GM12878 (cell line): ENCODE results near the gene SLC39A11. TPM values are rescaled to one million over a fixed set of nuclear protein-coding genes. Genes with fewer than 3 reads are reported as not detected.
A peak's percentile ranks its signal among the peaks of the same experiment; 100 is the strongest.

Source experiments
- BACH1 ChIP-seq: fragments of 450-650 bp; IDR thresholded peaks from 2 replicates; pipeline ENCODE4 v1.6.1; 2017; ENCODE audit warnings: mild to moderate bottlenecking, borderline replicate concordance
- CREB1 ChIP-seq: IDR thresholded peaks from 2 replicates; pipeline ENCODE4 v1.6.1; 2012; ENCODE audit warnings: low read depth, mild to moderate bottlenecking, inconsistent platforms
- CTCF ChIP-seq, 3 experiments: IDR thresholded peaks in 2 of 3; conservative IDR thresholded peaks in 1 of 3; 2 replicates each; pipeline ENCODE4 v1.5.1; 2011; ENCODE audit warnings: low read depth in 3 of 3, low read length in 3 of 3, mild to moderate bottlenecking in 3 of 3, control low read depth in 2 of 3, moderate library complexity in 2 of 3, inconsistent platforms in 1 of 3, mixed read lengths in 1 of 3; ENCODE audit not compliant: control insufficient read depth in 2 of 3, insufficient read depth in 1 of 3; ENCODE audit errors: extremely low read depth in 1 of 3
- DPF2 ChIP-seq: fragments of 450-650 bp; IDR thresholded peaks from 2 replicates; pipeline ENCODE4 v1.6.1; 2017; ENCODE audit warnings: mild to moderate bottlenecking
- EED ChIP-seq: sonication (generic); IDR thresholded peaks from 2 replicates; pipeline ENCODE4 v1.6.1; 2016; ENCODE audit warnings: antibody characterized with exemption, low read depth
- FOS ChIP-seq: IDR thresholded peaks from 3 replicates; pipeline ENCODE4 v1.6.1; 2011; ENCODE audit warnings: borderline replicate concordance; ENCODE audit not compliant: insufficient read length; ENCODE audit errors: extremely low read depth
- HCFC1 ChIP-seq: fragments of 150-350 bp; IDR thresholded peaks from 2 replicates; pipeline ENCODE4 v1.6.1; 2014; ENCODE audit warnings: low read length
- HDAC6 ChIP-seq: fragments of 200-600 bp; sonication (generic); IDR thresholded peaks from one replicate; pipeline ENCODE4 v1.8.0; 2017; ENCODE audit warnings: antibody characterized with exemption; ENCODE audit not compliant: unreplicated experiment
- IKZF1 ChIP-seq: fragments of 450-650 bp; conservative IDR thresholded peaks from 2 replicates; pipeline ENCODE4 v1.6.1; 2017; ENCODE audit warnings: antibody characterized with exemption, mild to moderate bottlenecking
- KLF5 ChIP-seq: fragments of 450-650 bp; IDR thresholded peaks from 2 replicates; pipeline ENCODE4 v1.6.1; 2014; ENCODE audit warnings: mild to moderate bottlenecking; ENCODE audit not compliant: partially characterized antibody
- NFXL1 ChIP-seq: fragments of 450-650 bp; IDR thresholded peaks from 2 replicates; pipeline ENCODE4 v1.6.1; 2017; ENCODE audit warnings: antibody characterized with exemption, mild to moderate bottlenecking, borderline replicate concordance
- NFYA ChIP-seq: IDR thresholded peaks from 2 replicates; pipeline ENCODE4 v1.6.1; 2011; ENCODE audit warnings: low read depth, mild to moderate bottlenecking, low read length, improper control_type of control experiment, borderline replicate concordance
- NRF1 ChIP-seq: conservative IDR thresholded peaks from 2 replicates; pipeline ENCODE4 v1.6.1; 2011; ENCODE audit warnings: mild to moderate bottlenecking, low read depth, low read length, improper control_type of control experiment
- POU2F2 ChIP-seq: IDR thresholded peaks from 3 replicates; pipeline ENCODE4 v1.6.1; 2011; ENCODE audit warnings: low read depth, mild to moderate bottlenecking, low read length, borderline replicate concordance
- SMAD1 ChIP-seq: fragments of 450-650 bp; IDR thresholded peaks from 2 replicates; pipeline ENCODE4 v1.6.1; 2018; ENCODE audit warnings: mild to moderate bottlenecking, low read depth; ENCODE audit not compliant: partially characterized antibody
- WRNIP1 ChIP-seq: IDR thresholded peaks from 2 replicates; pipeline ENCODE4 v1.6.1; 2011; ENCODE audit warnings: low read depth, low read length, improper control_type of control experiment, borderline replicate concordance
- ZNF207 ChIP-seq: fragments of 450-650 bp; IDR thresholded peaks from 2 replicates; pipeline ENCODE4 v1.6.1; 2014; ENCODE audit warnings: antibody characterized with exemption, mild to moderate bottlenecking, borderline replicate concordance
- ZNF24 ChIP-seq: fragments of 450-650 bp; IDR thresholded peaks from 2 replicates; pipeline ENCODE4 v1.6.1; 2017; ENCODE audit warnings: antibody characterized with exemption, mild to moderate bottlenecking
- polyA plus RNA-seq, 11 experiments: library from polyadenylated mRNA; depleted of rRNA in 4 of 11; unstranded in 6 of 11; stranded (reverse) in 5 of 11; fragments of >200 nt; fragmentation: Nextera tagmentation in 4 of 11; fragmentation: Illumina TruSeq in 1 of 11; extraction: Ambion mirVana in 4 of 11; extraction: Trizol in 1 of 11; gene quantifications; 1 replicate in 1 of 11; 2 replicates in 10 of 11; pipeline versions ENCODE4 v1.2.1 to v1.2.3, GENCODE V29; 2011 to 2016; ENCODE audit warnings: inconsistent platforms in 2 of 11, missing spikeins in 2 of 11, low read depth in 1 of 11
- total RNA-seq, 4 experiments: library from RNA; depleted of rRNA in 3 of 4; stranded (reverse); fragments of >200 nt in 3 of 4; fragmentation: Illumina TruSeq in 1 of 4; extraction: Trizol in 1 of 4; gene quantifications; 2 replicates each; pipeline versions ENCODE4 v1.2.1 to v1.2.3, GENCODE V29; 2013 to 2021
- TF ChIP-seq, protein P1 (sequence below): fragments of 450-650 bp; IDR thresholded peaks from 2 replicates; pipeline ENCODE4 v1.6.1; 2017; ENCODE audit warnings: mild to moderate bottlenecking, low read depth, inconsistent platforms; ENCODE audit not compliant: poor library complexity, severe bottlenecking

The SLC39A11 gene
- total and polyA plus RNA-seq, 10 of the 15 experiments (the other 5 are each of a cell fraction or from before 2014, with no cell fraction given), result 8.6 to 23.8 (median 14.0) TPM

DNA sequence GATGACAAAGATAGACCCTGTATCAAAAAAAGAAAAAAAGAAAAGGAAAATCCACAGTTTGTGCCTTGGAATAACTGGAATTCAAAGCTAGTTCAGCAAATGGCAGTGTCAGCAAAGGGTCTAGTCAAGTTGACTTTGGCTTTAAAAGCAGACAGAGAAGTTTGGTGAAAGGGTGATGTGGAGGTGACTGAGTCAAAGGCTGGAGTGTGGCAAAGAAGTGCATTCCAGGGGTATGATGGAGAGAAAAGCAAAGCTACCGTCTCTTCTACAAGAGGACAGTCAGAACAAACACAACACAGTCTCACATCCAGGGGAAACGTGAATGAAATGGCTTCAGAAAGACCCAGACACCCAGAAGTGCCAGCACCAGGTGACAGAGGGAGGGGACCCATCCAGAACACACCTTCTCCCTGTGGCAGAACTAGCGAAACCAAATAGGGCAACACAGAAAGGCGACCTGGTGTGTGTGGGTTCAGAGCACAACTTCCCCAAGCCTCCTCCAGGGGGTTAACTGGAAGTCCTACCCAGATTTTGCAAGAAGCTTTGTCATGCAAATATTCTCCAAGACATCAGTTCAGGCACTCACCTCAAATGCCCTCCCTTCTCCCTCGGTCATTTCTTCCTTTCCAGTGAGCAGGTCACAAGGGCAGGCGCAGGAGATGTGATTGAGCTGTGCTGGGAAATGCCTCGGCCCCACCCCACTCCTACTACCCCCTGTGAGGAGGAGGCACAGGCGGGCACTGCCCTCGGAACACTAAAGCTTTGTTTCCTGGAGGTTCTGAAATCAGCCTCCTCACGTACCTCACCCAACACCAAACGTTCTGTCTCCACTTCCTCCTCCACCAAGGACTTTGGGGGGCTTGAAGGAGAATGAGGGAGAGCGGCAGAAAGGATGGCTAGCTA, 489.7 kb downstream of the SLC39A11 start (continued):
- TF ChIP-seq, protein P1, sequence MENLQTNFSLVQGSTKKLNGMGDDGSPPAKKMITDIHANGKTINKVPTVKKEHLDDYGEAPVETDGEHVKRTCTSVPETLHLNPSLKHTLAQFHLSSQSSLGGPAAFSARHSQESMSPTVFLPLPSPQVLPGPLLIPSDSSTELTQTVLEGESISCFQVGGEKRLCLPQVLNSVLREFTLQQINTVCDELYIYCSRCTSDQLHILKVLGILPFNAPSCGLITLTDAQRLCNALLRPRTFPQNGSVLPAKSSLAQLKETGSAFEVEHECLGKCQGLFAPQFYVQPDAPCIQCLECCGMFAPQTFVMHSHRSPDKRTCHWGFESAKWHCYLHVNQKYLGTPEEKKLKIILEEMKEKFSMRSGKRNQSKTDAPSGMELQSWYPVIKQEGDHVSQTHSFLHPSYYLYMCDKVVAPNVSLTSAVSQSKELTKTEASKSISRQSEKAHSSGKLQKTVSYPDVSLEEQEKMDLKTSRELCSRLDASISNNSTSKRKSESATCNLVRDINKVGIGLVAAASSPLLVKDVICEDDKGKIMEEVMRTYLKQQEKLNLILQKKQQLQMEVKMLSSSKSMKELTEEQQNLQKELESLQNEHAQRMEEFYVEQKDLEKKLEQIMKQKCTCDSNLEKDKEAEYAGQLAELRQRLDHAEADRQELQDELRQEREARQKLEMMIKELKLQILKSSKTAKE, result no peak
- no peak for TF ChIP-seq NFXL1
- TF ChIP-seq NRF1, result no peak
- no peak for TF ChIP-seq HDAC6
- TF ChIP-seq POU2F2, result peak; percentile 58; the same call in 1 of the 3 replicates
- TF ChIP-seq CREB1, result no peak
- no peak for TF ChIP-seq EED
- no peak for TF ChIP-seq KLF5
- no peak for TF ChIP-seq SMAD1
- TF ChIP-seq HCFC1, result no peak
- 0 out of 2 replicates have a peak, but pooled peaks have one; percentile 59 for TF ChIP-seq IKZF1
- TF ChIP-seq CTCF (IDR thresholded peaks at IDR 0.05 in 2 of 3, conservative IDR thresholded peaks at IDR 0.05 in 1 of 3; ENCODE audit: control insufficient read depth in 2 of 3, extremely low read depth in 1 of 3, insufficient read depth in 1 of 3, low read depth in 3 of 3, low read length in 3 of 3), result 0 out of 6 replicates have a peak, but pooled peaks of 2 of the 3 experiments have one; percentile 4 to 17
- no peak for TF ChIP-seq BACH1
- TF ChIP-seq ZNF207, result no peak
- TF ChIP-seq NFYA, result no peak
- peak; percentile 65; the same call in 1 of the 2 replicates for TF ChIP-seq DPF2
- TF ChIP-seq ZNF24, result 0 out of 2 replicates have a peak, but pooled peaks have one; percentile 18
- no peak for TF ChIP-seq WRNIP1
- no peak for TF ChIP-seq FOS
- TF ChIP-seq, all 136 proteins: peak for 11
